D721Med (cell line): Measurements from ENCODE around the gene NPC1.

ENCODE experiments used
- DNase-seq: peaks from one replicate; pipeline ENCODE4 v3.0.0; 2011; ENCODE audit warnings: low spot score; ENCODE audit not compliant: insufficient read length
- FAIRE-seq: peaks from 2 replicates; lab custom pipeline; 2011; peaks lifted over from hg19 to GRCh38; lab: Jason Lieb, UNC
- TF ChIP-seq, protein P1 (sequence below): IDR thresholded peaks from 2 replicates; pipeline ENCODE4 v1.5.1; 2012; ENCODE audit warnings: mild to moderate bottlenecking, control low read depth; ENCODE audit not compliant: insufficient read depth; ENCODE audit errors: missing control alignments

The NPC1 gene

DNA sequence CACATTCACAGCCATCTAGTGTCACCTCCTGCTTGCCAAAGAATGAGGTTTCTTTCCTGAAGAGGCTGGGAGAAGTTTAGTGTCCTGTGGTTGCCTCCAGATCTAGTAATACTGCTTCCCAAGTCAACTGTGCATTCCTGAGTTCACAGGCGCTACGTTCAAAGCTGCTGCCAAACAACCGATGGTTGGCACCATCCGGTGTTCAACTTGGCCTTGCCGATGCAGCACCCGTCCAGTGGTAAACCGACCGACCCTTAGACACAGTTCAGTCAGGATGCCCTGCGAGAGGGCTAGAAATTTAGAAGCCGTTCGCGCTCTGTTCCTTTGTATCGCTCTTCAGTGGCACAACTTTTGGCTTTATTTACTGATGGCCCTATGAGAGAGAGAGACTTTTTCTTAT lies 54.4 kb downstream of the NPC1 start:
- TF ChIP-seq, protein P1, sequence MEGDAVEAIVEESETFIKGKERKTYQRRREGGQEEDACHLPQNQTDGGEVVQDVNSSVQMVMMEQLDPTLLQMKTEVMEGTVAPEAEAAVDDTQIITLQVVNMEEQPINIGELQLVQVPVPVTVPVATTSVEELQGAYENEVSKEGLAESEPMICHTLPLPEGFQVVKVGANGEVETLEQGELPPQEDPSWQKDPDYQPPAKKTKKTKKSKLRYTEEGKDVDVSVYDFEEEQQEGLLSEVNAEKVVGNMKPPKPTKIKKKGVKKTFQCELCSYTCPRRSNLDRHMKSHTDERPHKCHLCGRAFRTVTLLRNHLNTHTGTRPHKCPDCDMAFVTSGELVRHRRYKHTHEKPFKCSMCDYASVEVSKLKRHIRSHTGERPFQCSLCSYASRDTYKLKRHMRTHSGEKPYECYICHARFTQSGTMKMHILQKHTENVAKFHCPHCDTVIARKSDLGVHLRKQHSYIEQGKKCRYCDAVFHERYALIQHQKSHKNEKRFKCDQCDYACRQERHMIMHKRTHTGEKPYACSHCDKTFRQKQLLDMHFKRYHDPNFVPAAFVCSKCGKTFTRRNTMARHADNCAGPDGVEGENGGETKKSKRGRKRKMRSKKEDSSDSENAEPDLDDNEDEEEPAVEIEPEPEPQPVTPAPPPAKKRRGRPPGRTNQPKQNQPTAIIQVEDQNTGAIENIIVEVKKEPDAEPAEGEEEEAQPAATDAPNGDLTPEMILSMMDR, result no peak
- no peak for FAIRE-seq
- DNase-seq, result no peak

DNA sequence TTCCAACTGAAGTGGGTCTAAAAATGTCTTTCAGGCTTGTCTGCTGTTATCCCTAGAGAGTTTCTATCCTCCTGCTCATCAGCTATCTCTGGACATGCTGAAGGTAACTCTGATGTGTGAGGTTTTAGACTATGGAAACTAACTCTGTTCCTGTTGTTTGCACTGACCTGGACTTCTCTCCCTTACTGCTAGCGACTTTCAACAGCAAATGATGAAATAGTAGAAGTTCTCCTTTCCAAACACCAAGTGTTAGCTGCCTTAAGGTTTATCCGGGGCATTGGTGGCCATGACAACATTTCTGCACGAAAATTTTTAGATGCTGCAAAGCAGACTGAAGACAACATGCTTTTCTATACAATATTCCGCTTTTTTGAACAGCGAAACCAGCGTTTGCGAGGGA lies 56.1 kb downstream of the NPC1 start:
- DNase-seq, result no peak
- TF ChIP-seq, protein P1, result no peak
- FAIRE-seq, result no peak

DNA sequence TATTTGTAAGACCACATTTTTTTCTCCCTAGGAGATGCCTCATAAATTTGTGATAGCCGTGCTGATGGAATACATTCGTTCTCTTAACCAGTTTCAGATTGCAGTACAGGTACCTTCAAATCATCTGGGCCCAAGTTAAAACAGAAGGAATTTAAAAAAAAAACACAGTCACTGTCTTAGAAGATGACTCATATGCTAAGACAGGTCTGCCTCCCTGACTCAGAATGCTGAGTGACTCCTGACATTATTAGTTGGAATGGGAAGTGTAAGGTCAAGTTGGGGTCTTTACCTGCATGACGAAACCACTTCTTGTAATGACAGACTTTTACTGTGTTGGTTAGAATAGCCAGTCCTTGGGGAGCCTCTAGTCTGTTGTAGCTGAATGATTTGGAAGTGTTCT lies 56.7 kb downstream of the NPC1 start:
- no peak for DNase-seq
- TF ChIP-seq, protein P1, result no peak
- no peak for FAIRE-seq

DNA sequence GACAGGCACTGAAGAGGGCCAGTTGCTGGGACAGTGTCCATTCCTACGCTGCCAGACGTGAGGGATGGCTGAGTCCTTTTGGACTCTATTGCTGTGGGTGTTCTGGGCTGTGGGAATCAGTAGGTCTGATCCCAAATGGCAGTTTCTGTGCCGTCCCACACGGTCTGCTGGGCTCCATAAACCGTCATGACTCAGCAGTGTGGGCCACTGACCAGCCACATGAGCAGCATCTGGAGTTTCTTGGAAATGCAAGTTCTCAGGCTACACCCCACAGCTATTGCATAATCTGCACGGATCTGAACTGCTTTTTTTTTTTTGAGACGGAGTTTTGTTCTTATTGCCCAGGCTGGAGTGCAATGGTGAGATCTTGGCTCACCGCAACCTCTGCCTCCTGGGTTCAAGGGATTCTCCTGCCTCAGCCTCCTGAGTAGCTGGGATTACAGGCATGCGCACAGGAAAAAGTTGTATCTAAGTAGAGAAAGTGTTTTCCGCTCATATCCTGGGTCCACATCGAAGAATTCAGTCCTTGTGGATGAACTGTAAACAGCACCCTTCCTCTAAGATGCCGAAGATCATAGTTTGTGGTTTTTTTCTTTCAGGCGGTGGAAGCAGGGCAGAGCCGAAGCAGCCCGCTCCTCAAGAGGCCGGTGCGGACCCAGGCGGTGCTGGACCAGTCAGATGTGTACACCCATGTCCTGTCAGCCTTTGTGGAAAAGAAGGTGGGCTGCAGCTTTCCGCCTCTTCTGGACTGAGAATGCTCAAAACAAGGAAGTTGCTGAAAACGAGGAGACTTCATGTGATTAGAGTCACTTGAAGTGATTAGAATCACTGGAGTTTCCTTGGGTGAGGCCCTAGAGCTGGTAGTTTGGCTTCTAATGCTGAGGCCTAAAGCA lies 57.5 kb downstream of the NPC1 start:
- DNase-seq, result no peak
- TF ChIP-seq, protein P1, result no peak
- FAIRE-seq, result no peak

DNA sequence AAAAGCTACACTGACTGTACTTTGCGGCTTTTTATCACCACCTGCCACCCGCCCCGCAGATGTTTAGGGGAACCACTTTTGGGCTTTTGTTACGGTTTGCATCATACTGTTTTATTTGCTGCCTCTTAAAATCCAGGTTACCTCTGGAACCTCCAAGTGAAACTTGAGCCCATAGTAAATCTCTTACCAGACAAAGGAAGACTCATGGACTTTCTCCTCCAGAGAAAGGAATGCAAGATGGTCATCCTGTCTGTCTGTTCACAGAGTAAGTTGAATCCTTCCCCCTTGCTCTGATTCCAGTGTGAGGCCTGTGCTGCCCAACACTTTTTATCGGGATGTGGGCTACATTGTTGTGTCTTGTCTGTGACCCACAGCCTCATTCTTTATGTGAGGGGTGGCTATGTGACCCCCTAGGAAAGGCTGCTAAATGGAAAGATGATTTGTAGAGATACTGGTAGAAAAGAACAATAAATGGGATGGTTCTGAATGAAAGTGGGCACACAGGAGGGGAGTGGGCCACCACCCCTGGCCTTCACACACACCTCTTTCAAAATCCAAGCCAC lies 59.7 kb downstream of the NPC1 start:
- no peak for FAIRE-seq
- no peak for DNase-seq
- TF ChIP-seq, protein P1, result no peak

DNA sequence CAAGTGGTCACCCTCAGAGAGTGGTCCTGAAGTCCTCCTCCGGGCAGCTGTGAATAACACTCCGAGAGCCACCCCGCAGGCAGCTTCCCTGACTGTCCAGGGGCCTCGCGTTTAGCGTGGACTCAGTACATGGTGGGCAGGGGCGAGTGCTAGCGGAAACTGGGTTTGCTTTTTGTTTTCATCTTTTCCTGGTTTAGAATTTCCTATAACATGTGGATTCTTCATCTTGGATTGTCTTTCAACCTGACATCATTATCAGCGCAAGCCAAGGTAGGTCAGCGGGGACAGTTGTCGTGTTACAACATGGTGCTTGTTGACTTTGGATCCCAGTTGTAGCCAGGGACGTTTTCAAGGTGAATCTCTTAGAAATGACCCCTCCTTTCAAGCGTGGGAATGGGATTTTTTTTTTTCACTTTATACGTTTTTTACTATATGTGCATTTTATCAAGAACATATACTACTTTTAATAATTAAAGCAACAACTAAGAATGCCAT lies 62.0 kb downstream of the NPC1 start:
- TF ChIP-seq, protein P1, result no peak
- FAIRE-seq, result no peak
- DNase-seq, result no peak
